Measurements from ENCODE around the gene PTPRT. TPM values are rescaled to one million over a fixed set of nuclear protein-coding genes. Genes with fewer than 3 reads are reported as not detected.

PTPRT gene
- total and polyA plus RNA-seq, 10 of the 15 experiments (the other 5 are each of a cell fraction or from before 2014, with no cell fraction given), result not detected

GRCh38 chr20:42492290-42492689 is 697.4 kb downstream of the PTPRT start:
- H3K27me3 ChIP-seq (replicated peaks in 1 of 2; ENCODE audit: control insufficient read depth in 2 of 2, insufficient read depth in 2 of 2, low read length in 1 of 2), result no peaks in the 10 kb centered on the region
- TF ChIP-seq, protein P1, sequence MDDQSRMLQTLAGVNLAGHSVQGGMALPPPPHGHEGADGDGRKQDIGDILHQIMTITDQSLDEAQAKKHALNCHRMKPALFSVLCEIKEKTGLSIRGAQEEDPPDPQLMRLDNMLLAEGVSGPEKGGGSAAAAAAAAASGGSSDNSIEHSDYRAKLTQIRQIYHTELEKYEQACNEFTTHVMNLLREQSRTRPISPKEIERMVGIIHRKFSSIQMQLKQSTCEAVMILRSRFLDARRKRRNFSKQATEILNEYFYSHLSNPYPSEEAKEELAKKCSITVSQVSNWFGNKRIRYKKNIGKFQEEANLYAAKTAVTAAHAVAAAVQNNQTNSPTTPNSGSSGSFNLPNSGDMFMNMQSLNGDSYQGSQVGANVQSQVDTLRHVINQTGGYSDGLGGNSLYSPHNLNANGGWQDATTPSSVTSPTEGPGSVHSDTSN (IDR thresholded peaks at IDR 0.05; ENCODE audit: insufficient replicate concordance, low read depth, low read length), result no peak
- no peak for TF ChIP-seq TARDBP (IDR thresholded peaks at IDR 0.05; ENCODE audit: borderline replicate concordance)
- TF ChIP-seq MTA2 (IDR thresholded peaks at IDR 0.05; ENCODE audit: low read depth), result no peak
- peak; percentile 38 for TF ChIP-seq JUNB (IDR thresholded peaks at IDR 0.05)
- TF ChIP-seq RUNX3 (IDR thresholded peaks at IDR 0.05; ENCODE audit: low read length), result no peak
- no peak for TF ChIP-seq NFIC (IDR thresholded peaks at IDR 0.05; ENCODE audit: low read depth, low read length)
- TF ChIP-seq, protein P2, sequence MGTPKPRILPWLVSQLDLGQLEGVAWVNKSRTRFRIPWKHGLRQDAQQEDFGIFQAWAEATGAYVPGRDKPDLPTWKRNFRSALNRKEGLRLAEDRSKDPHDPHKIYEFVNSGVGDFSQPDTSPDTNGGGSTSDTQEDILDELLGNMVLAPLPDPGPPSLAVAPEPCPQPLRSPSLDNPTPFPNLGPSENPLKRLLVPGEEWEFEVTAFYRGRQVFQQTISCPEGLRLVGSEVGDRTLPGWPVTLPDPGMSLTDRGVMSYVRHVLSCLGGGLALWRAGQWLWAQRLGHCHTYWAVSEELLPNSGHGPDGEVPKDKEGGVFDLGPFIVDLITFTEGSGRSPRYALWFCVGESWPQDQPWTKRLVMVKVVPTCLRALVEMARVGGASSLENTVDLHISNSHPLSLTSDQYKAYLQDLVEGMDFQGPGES (IDR thresholded peaks at IDR 0.05), result no peak
- ChIA-PET CTCF (no interaction called here), POLR2A (no interaction called here), RAD21 (ENCODE audit: unreplicated experiment) (no interaction called here), SMC1A (ENCODE audit: uncharacterized antibody, unreplicated experiment) (no interaction called here)
- no peak overlapping the region for H2AFZ ChIP-seq (ENCODE audit: control insufficient read depth, low read depth, low read length)
- H3K4me1 ChIP-seq (ENCODE audit: control insufficient read depth, insufficient read depth, low read length), result peaks cover 4% of the 10 kb centered on the region; the same call in 1 of the 2 replicates
- H3K9me3 ChIP-seq (replicated peaks; ENCODE audit: control insufficient read depth, insufficient read depth, low read length), result no peaks in the 10 kb centered on the region
- in situ Hi-C loops (cut with MboI) (no loop called here), intact Hi-C loops (cut with micrococcal nuclease; ENCODE audit: unreplicated experiment) (no loop called here)
- H3K79me2 ChIP-seq (ENCODE audit: control insufficient read depth, insufficient read depth, low read length), result no peaks in the 10 kb centered on the region
- H4K20me1 ChIP-seq (ENCODE audit: control insufficient read depth, insufficient read depth), result no peaks in the 10 kb centered on the region
- H3K4me3 ChIP-seq, result no peak overlapping the region
- peak; percentile 41 for FAIRE-seq
- 0% methylated on average over 2 of the region's 2 CpGs for WGBS (ENCODE audit: insufficient coverage, insufficient replicate concordance, low lambda C conversion rate, missing lambda C conversion rate)
- no peak overlapping the region for H3K27ac ChIP-seq (ENCODE audit: control insufficient read depth, insufficient read depth)
- H3K36me3 ChIP-seq (ENCODE audit: control insufficient read depth in 2 of 2, insufficient read depth in 2 of 2, low read length in 1 of 2), result no peaks in the 10 kb centered on the region
- DNase-seq (ENCODE audit: low read depth, low spot score), result no peak
- H3K9ac ChIP-seq (ENCODE audit: control insufficient read depth, insufficient read depth, low read length), result no peak overlapping the region
- BruUV-seq (replicated peaks), result no TSS peak
- peak; percentile 54 for ATAC-seq
- H3K4me2 ChIP-seq (ENCODE audit: control insufficient read depth, insufficient read depth), result peak overlapping the region; percentile 27
